IPS DF 4.7 (cell line): ENCODE results near the gene FAM181A.

Source experiments
- DNase-seq: peaks from one replicate; pipeline ENCODE4 v3.0.0-alpha.2; 2013; ENCODE audit warnings: low spot score; ENCODE audit errors: extremely low read depth

Gene FAM181A

GRCh38 chr14:93929048-93929535, 1.9 kb downstream of the FAM181A start:
- DNase-seq: no peak

- no peak for DNase-seq
Observed at GRCh38 chr14:93929657-93930056, 2.5 kb downstream of the FAM181A start.

GRCh38 chr14:93930296-93930988, 3.3 kb downstream of the FAM181A start:
- DNase-seq: no peak

- DNase-seq: no peak
Observed at GRCh38 chr14:93930989-93931307, 3.8 kb downstream of the FAM181A start.

- DNase-seq: no peak
Observed at GRCh38 chr14:93932642-93933041, 5.5 kb downstream of the FAM181A start.

- no peak for DNase-seq
Observed at GRCh38 chr14:93935213-93935612, 8.1 kb downstream of the FAM181A start.

GRCh38 chr14:93936245-93936644, 9.1 kb downstream of the FAM181A start:
- no peak for DNase-seq

- DNase-seq: no peak
Observed at GRCh38 chr14:93936926-93937325, 9.8 kb downstream of the FAM181A start.

- no peak for DNase-seq
Observed at GRCh38 chr14:93937519-93937918, 10.4 kb downstream of the FAM181A start.

- DNase-seq: no peak
Observed at GRCh38 chr14:93938751-93939303, 11.7 kb downstream of the FAM181A start.

GRCh38 chr14:93939304-93940229, 12.4 kb downstream of the FAM181A start:
- no peak for DNase-seq

- DNase-seq: no peak
Observed at GRCh38 chr14:93940437-93940836, 13.3 kb downstream of the FAM181A start.

GRCh38 chr14:93941293-93941910, 14.3 kb downstream of the FAM181A start:
- no peak for DNase-seq

GRCh38 chr14:93943052-93943451, 15.9 kb downstream of the FAM181A start:
- no peak for DNase-seq

- DNase-seq: no peak
Observed at GRCh38 chr14:93943930-93944329, 16.8 kb downstream of the FAM181A start.

GRCh38 chr14:93944348-93945069, 17.4 kb downstream of the FAM181A start:
- no peak for DNase-seq

- DNase-seq: no peak
Observed at GRCh38 chr14:93945070-93945399, 17.9 kb downstream of the FAM181A start.

GRCh38 chr14:93946104-93946503, 19.0 kb downstream of the FAM181A start:
- DNase-seq: no peak

- DNase-seq: no peak
Observed at GRCh38 chr14:93946541-93947090, 19.5 kb downstream of the FAM181A start.

- DNase-seq: no peak
Observed at GRCh38 chr14:93947282-93947681, 20.1 kb downstream of the FAM181A start.

- DNase-seq: no peak
Observed at GRCh38 chr14:93949511-93950075, 22.4 kb downstream of the FAM181A start.
